H9 (cell line): ENCODE data around the gene THEM4. TPM values are rescaled to one million over a fixed set of nuclear protein-coding genes. Genes with fewer than 3 reads are reported as not detected.
A peak's percentile ranks its signal among the peaks of the same experiment; 100 is the strongest.

Experiments used
- DNase-seq: peaks from one replicate; pipeline ENCODE4 v3.0.0-alpha.2; 2017
- H2AFZ ChIP-seq: one replicate; pipeline ENCODE4 v1.6.1; 2013; ENCODE audit warnings: mild to moderate bottlenecking, low read length, control low read depth, moderate library complexity
- H2AK5ac ChIP-seq: 2 replicates; pipeline ENCODE4 v1.6.1; 2013; ENCODE audit warnings: low read length, control low read depth, mixed read lengths; ENCODE audit not compliant: insufficient read length
- H2BK120ac ChIP-seq: one replicate; pipeline ENCODE4 v1.6.1; 2013; ENCODE audit warnings: low read depth, mild to moderate bottlenecking, low read length, control low read depth, inconsistent platforms; ENCODE audit not compliant: poor library complexity, severe bottlenecking
- H2BK12ac ChIP-seq: 2 replicates; pipeline ENCODE4 v1.6.1; 2013; ENCODE audit warnings: low read length, control low read depth, mixed read lengths, low read depth; ENCODE audit not compliant: insufficient read length
- H2BK15ac ChIP-seq: 2 replicates; pipeline ENCODE4 v1.6.1; 2013; ENCODE audit warnings: low read depth, low read length, control low read depth
- H2BK20ac ChIP-seq: one replicate; pipeline ENCODE4 v1.6.1; 2013; ENCODE audit warnings: low read depth, mild to moderate bottlenecking, low read length, control low read depth, inconsistent platforms; ENCODE audit not compliant: poor library complexity, severe bottlenecking
- H2BK5ac ChIP-seq: 2 replicates; pipeline ENCODE4 v1.6.1; 2013; ENCODE audit warnings: low read length, control low read depth, mixed read lengths; ENCODE audit not compliant: insufficient read length
- H3K14ac ChIP-seq: 2 replicates; pipeline ENCODE4 v1.6.1; 2013; ENCODE audit warnings: low read length, control low read depth; ENCODE audit not compliant: insufficient read depth
- H3K18ac ChIP-seq: 2 replicates; pipeline ENCODE4 v1.6.1; 2013; ENCODE audit warnings: low read depth, mild to moderate bottlenecking, mixed read lengths, low read length, control low read depth; ENCODE audit not compliant: insufficient read length
- H3K23ac ChIP-seq: 2 replicates; pipeline ENCODE4 v1.6.1; 2013; ENCODE audit warnings: low read length, control low read depth, mixed read lengths, low read depth; ENCODE audit not compliant: insufficient read length
- H3K23me2 ChIP-seq: 2 replicates; pipeline ENCODE4 v1.6.1; 2013; ENCODE audit warnings: low read depth, mild to moderate bottlenecking, mixed read lengths, low read length, control low read depth; ENCODE audit not compliant: insufficient read length, poor library complexity, severe bottlenecking
- H3K27ac ChIP-seq: 2 replicates; pipeline ENCODE4 v1.5.1; 2013; ENCODE audit warnings: low read length, control low read depth, mixed read lengths, low read depth; ENCODE audit not compliant: insufficient read length
- H3K27me3 ChIP-seq: 2 replicates; pipeline ENCODE4 v1.6.1; 2013; ENCODE audit warnings: low read length, control low read depth, inconsistent platforms; ENCODE audit not compliant: insufficient read depth
- H3K4ac ChIP-seq: 2 replicates; pipeline ENCODE4 v1.6.1; 2013; ENCODE audit warnings: low read depth, mild to moderate bottlenecking, control low read depth, inconsistent platforms, low read length, moderate library complexity
- H3K4me1 ChIP-seq: 2 replicates; pipeline ENCODE4 v1.6.1; 2013; ENCODE audit warnings: low read length, control low read depth, inconsistent platforms; ENCODE audit not compliant: insufficient read depth
- H3K4me2 ChIP-seq: 2 replicates; pipeline ENCODE4 v1.6.1; 2013; ENCODE audit warnings: low read length, control low read depth, mixed read lengths; ENCODE audit not compliant: insufficient read length, insufficient read depth
- H3K56ac ChIP-seq: 2 replicates; pipeline ENCODE4 v1.6.1; 2013; ENCODE audit warnings: low read depth, mild to moderate bottlenecking, mixed read lengths, low read length, control low read depth; ENCODE audit not compliant: insufficient read length
- H3K79me1 ChIP-seq: 2 replicates; pipeline ENCODE4 v1.6.1; 2013; ENCODE audit warnings: low read depth, mild to moderate bottlenecking, moderate library complexity, low read length, control low read depth, inconsistent platforms; ENCODE audit not compliant: insufficient read depth, poor library complexity, severe bottlenecking
- H3K79me2 ChIP-seq: 2 replicates; pipeline ENCODE4 v1.6.1; 2013; ENCODE audit warnings: low read length, control low read depth, inconsistent platforms; ENCODE audit not compliant: insufficient read depth
- H3K9ac ChIP-seq: 2 replicates; pipeline ENCODE4 v1.6.1; 2013; ENCODE audit warnings: low read length, control low read depth, mixed read lengths; ENCODE audit not compliant: insufficient read length; ENCODE audit errors: extremely low read depth
- H3K9me3 ChIP-seq: one replicate; pipeline ENCODE4 v1.6.1; 2013; ENCODE audit warnings: low read depth, low read length, inconsistent platforms; ENCODE audit not compliant: control insufficient read depth
- H3T11ph ChIP-seq: one replicate; pipeline ENCODE4 v1.6.1; 2013; ENCODE audit warnings: mild to moderate bottlenecking, low read length, control low read depth, inconsistent platforms
- H4K20me1 ChIP-seq: one replicate; pipeline ENCODE4 v1.6.1; 2013; ENCODE audit not compliant: control insufficient read depth, insufficient read length, insufficient read depth
- H4K5ac ChIP-seq: 2 replicates; pipeline ENCODE4 v1.6.1; 2013; ENCODE audit warnings: low read depth, mild to moderate bottlenecking, mixed read lengths, low read length, control low read depth; ENCODE audit not compliant: insufficient read length
- H4K8ac ChIP-seq: replicated peaks from 2 replicates; pipeline ENCODE4 v1.6.1; 2013; ENCODE audit warnings: low read length, control low read depth, mixed read lengths, low read depth; ENCODE audit not compliant: insufficient read length
- H4K91ac ChIP-seq: 2 replicates; pipeline ENCODE4 v1.6.1; 2013; ENCODE audit warnings: low read depth, mild to moderate bottlenecking, moderate library complexity, mixed read lengths, low read length, control low read depth; ENCODE audit not compliant: insufficient read length
- H3K27ac Mint-ChIP-seq, 3 experiments: 2 replicates in 2 of 3; 3 replicates in 1 of 3; pipeline ENCODE4 v1.8.0; 2020 to 2021; ENCODE audit warnings: mixed read lengths in 3 of 3, mild to moderate bottlenecking in 1 of 3, moderate library complexity in 1 of 3
- H3K27me3 Mint-ChIP-seq: 2 replicates; pipeline ENCODE4 v1.8.0; 2021; ENCODE audit warnings: low read depth, mild to moderate bottlenecking, moderate library complexity, mixed read lengths
- H3K36me3 Mint-ChIP-seq, 3 experiments: 2 replicates in 2 of 3; 3 replicates in 1 of 3; pipeline ENCODE4 v1.8.0; 2020 to 2021; ENCODE audit warnings: low read depth in 3 of 3, mixed read lengths in 3 of 3; ENCODE audit not compliant: insufficient read depth in 1 of 3
- H3K4me1 Mint-ChIP-seq, 2 experiments: 2 replicates each; pipeline ENCODE4 v1.8.0; 2020; ENCODE audit warnings: mixed read lengths in 2 of 2
- H3K4me3 Mint-ChIP-seq, 2 experiments: 2 replicates in 1 of 2; 3 replicates in 1 of 2; pipeline ENCODE4 v1.8.0; 2020 to 2021; ENCODE audit warnings: mild to moderate bottlenecking in 2 of 2, mixed read lengths in 2 of 2, moderate library complexity in 1 of 2
- H3K9me3 Mint-ChIP-seq, 2 experiments: 2 replicates in 1 of 2; 3 replicates in 1 of 2; pipeline ENCODE4 v1.8.0; 2020; ENCODE audit warnings: mild to moderate bottlenecking in 2 of 2, mixed read lengths in 2 of 2, moderate library complexity in 1 of 2
- CTCF ChIP-seq: fragments of 200-600 bp; sonication (generic); conservative IDR thresholded peaks from 3 replicates; pipeline ENCODE4 v1.8.0; 2021; ENCODE audit warnings: antibody characterized with exemption, mild to moderate bottlenecking
- WGBS: extraction: QIAGEN DNeasy Blood & Tissue Kit; methylation state at CpG from one replicate; pipeline ENCODE4 v1.1.7; 2013; ENCODE audit warnings: missing lambda C conversion rate, low lambda C conversion rate, mixed read lengths; ENCODE audit not compliant: insufficient read length; ENCODE audit errors: extremely low coverage; 5-methylcytosine and 5-hydroxymethylcytosine counted together
- total RNA-seq: library from RNA; stranded (reverse); gene quantifications from 2 replicates; pipeline ENCODE4 v1.2.1, GENCODE V29; 2021

Gene THEM4
- total RNA-seq, 1 experiment from 2014 or later = 10.5 TPM

- H3K56ac ChIP-seq = no peak overlapping the region
- no CpG with 5 or more reads among the region's 3 CpGs for WGBS
- H3K4ac ChIP-seq = no peak overlapping the region
- no peak overlapping the region for H3K23ac ChIP-seq
- no peak overlapping the region for H3K18ac ChIP-seq
- no peak overlapping the region for H2BK5ac ChIP-seq
- no peak overlapping the region for H3K4me2 ChIP-seq
- peaks cover 30% of the 10 kb centered on the region for H3K23me2 ChIP-seq
- no peaks in the 10 kb centered on the region for H3K9me3 ChIP-seq
- H3K27ac ChIP-seq = no peak overlapping the region
- H2BK20ac ChIP-seq = no peak overlapping the region
- H4K5ac ChIP-seq = no peak overlapping the region
- Mint-ChIP-seq H3K9me3 (no peaks in the 10 kb centered on the region; a peak in 1 of 5 replicates), H3K27ac (no peak overlapping the region), H3K27me3 (peaks cover 39% of the 10 kb centered on the region), H3K36me3 (peaks cover 0 to 2% (median 0%) of the 10 kb centered on the region in 3 experiments; a peak in 2 of 7 replicates), H3K4me3 (peak overlapping the region; percentile 56 to 78), H3K4me1 (peaks cover 24 to 30% of the 10 kb centered on the region in 2 experiments)
- no peaks in the 10 kb centered on the region for H4K20me1 ChIP-seq
- DNase-seq = no peak
- H2BK12ac ChIP-seq = no peak overlapping the region
- no peak overlapping the region for H2AK5ac ChIP-seq
- H3K14ac ChIP-seq = no peak overlapping the region
- H3K27me3 ChIP-seq = peaks cover 9% of the 10 kb centered on the region; the same call in 1 of the 2 replicates
- peaks cover 2% of the 10 kb centered on the region; the same call in 1 of the 2 replicates for H3K4me1 ChIP-seq
- no peak overlapping the region for H3K9ac ChIP-seq
- H4K91ac ChIP-seq = no peak overlapping the region
- H3K79me2 ChIP-seq = no peaks in the 10 kb centered on the region
- H2AFZ ChIP-seq = no peak overlapping the region
- no peak overlapping the region for H4K8ac ChIP-seq
- H2BK120ac ChIP-seq = no peak overlapping the region
- no peaks in the 10 kb centered on the region for H3K79me1 ChIP-seq
- TF ChIP-seq CTCF = no peak
- H3T11ph ChIP-seq = no peak overlapping the region
- H2BK15ac ChIP-seq = no peak overlapping the region
Observed at GRCh38 chr1:151837197-151837596, 72.1 kb downstream of the THEM4 start.
